ENCODE results near the gene SH3PXD2A. TPM values are rescaled to one million over a fixed set of nuclear protein-coding genes. Genes with fewer than 3 reads are reported as not detected.

SH3PXD2A gene
- total RNA-seq, 4 donors from 2014 or later: 26.5 to 56.9 (median 33.3) TPM

DNA sequence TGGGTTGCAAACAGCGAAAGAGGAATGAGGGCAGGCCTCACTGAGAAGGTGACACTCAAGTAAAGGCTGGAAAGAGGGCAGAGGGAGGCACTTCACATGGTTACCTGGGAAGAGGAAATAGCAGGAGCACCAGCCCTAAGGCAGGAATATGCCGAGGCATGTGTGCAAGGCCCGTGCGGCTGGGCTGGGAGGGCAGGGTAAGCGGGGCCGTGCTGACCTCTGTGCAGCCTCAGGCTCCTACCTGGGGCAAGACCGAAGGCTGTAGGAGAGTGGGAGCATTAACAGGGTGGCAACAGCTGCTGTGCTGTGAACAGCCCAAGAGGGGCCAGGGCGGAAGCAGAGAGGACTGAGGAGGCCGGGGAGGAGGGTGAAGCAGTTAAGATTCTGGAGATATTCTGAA, 24.0 kb upstream of the SH3PXD2A start:
- H3K27ac ChIP-seq: no peak overlapping the region
- in situ Hi-C loops (cut with MboI; ENCODE audit: low pct_ligation_motif_present in 1 of 4, low pct_unique_long_range_greater_than_20kb in 1 of 4, low sequenced_read_pairs in 3 of 4): loop anchor here in 2 of 4 donors (25.0 kb wide), 2 partner anchors 208 to 333 kb away; partner anchors contain the start of gene COL17A1 (in 1 of the 2)
- H3K36me3 ChIP-seq: peaks cover 0 to 32% (median 6%) of the 10 kb centered on the region in 4 donors

DNA sequence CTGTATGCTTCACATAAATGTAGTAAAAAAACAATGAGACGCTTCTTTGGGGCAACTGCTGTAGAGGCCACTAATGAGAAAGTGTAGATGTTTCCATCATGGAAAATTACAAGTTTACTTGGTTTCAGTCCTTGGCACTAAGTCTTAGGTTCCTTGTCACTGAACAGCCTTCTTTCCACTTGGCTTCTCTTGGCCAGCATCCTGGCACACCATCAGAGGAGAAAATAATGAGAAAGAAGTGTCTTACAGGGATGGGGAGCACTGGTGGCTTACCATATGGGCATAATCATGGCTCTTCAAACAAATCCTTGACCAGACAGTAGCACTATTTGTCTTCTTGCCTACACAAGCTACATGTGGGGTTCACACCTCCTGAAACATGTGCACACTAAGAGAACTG, 22.5 kb upstream of the SH3PXD2A start:
- no peak for TF ChIP-seq EP300 (IDR thresholded peaks at IDR 0.05; ENCODE audit: low read depth)
- TF ChIP-seq, protein P1, sequence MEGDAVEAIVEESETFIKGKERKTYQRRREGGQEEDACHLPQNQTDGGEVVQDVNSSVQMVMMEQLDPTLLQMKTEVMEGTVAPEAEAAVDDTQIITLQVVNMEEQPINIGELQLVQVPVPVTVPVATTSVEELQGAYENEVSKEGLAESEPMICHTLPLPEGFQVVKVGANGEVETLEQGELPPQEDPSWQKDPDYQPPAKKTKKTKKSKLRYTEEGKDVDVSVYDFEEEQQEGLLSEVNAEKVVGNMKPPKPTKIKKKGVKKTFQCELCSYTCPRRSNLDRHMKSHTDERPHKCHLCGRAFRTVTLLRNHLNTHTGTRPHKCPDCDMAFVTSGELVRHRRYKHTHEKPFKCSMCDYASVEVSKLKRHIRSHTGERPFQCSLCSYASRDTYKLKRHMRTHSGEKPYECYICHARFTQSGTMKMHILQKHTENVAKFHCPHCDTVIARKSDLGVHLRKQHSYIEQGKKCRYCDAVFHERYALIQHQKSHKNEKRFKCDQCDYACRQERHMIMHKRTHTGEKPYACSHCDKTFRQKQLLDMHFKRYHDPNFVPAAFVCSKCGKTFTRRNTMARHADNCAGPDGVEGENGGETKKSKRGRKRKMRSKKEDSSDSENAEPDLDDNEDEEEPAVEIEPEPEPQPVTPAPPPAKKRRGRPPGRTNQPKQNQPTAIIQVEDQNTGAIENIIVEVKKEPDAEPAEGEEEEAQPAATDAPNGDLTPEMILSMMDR (IDR thresholded peaks at IDR 0.05): no peak
- Histone ChIP-seq H3K27me3 (no peaks in the 10 kb centered on the region), H3K4me1 (no peaks in the 10 kb centered on the region), H3K27ac (no peak overlapping the region), H3K9me3 (no peaks in the 10 kb centered on the region), H3K36me3 (peaks cover 0 to 32% (median 6%) of the 10 kb centered on the region in 4 donors), H3K4me3 (no peak overlapping the region)
- in situ Hi-C loops (cut with MboI; ENCODE audit: low pct_ligation_motif_present in 1 of 4, low pct_unique_long_range_greater_than_20kb in 1 of 4, low sequenced_read_pairs in 3 of 4): loop anchor here in 2 of 4 donors (25.0 kb wide), 2 partner anchors 209 to 334 kb away; partner anchors contain the start of gene COL17A1 (in 1 of the 2)
- 88 to 100% methylated on average over 1 of the region's 1 CpG for WGBS, 2 donors (ENCODE audit: low coverage in 1 of 2)
- intact Hi-C loops (cut with DNase I; ENCODE audit: low total_unique reads): no loop called here
- DNase-seq: no peak

More for the DNA sequence above, 24.0 kb upstream of the SH3PXD2A start:
- Histone ChIP-seq H3K4me3 (no peak overlapping the region), H3K27me3 (no peaks in the 10 kb centered on the region), H3K4me1 (peaks cover 0 to under 1% (median 0%) of the 10 kb centered on the region in 4 donors), H3K9me3 (no peaks in the 10 kb centered on the region)
- WGBS, 2 donors (ENCODE audit: low coverage in 1 of 2): 88 to 89% methylated on average over 4 to 9 of the region's 9 CpGs
- intact Hi-C loops (cut with DNase I; ENCODE audit: low total_unique reads): no loop called here
- TF ChIP-seq POLR2A (IDR thresholded peaks at IDR 0.05) (no peak), POLR2AphosphoS5 (IDR thresholded peaks at IDR 0.05) (no peak)
- TF ChIP-seq, protein P1 (IDR thresholded peaks at IDR 0.05): no peak
- no peak for DNase-seq

DNA sequence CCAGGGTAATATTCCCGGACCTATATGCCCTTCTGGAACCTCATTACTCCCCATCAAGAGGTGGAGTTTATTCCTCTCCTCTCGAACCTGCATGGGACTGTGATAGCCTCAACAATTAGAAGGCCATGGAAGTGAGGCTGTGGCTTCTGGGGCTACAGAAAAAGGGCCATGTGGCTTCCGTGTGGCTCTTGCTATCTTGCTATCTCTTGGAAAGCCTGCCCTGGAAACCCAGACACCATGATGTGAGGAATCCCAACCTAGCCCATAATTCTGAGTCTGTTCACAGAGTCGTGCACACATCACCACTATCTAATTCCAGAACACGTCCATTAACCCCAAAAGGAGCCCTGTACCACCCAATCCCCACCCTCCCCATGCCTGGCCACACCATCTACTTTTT, 20.8 kb upstream of the SH3PXD2A start:
- WGBS, 2 donors (ENCODE audit: low coverage in 1 of 2): 84 to 100% methylated on average over 2 to 5 of the region's 5 CpGs
- Histone ChIP-seq H3K4me1 (no peaks in the 10 kb centered on the region), H3K9me3 (no peaks in the 10 kb centered on the region), H3K4me3 (no peak overlapping the region), H3K27ac (no peak overlapping the region), H3K27me3 (no peaks in the 10 kb centered on the region), H3K36me3 (peaks cover 0 to 16% (median 3%) of the 10 kb centered on the region in 4 donors)
- no peak for DNase-seq
- TF ChIP-seq POLR2A (IDR thresholded peaks at IDR 0.05): no peak
- no peak for TF ChIP-seq POLR2AphosphoS5 (IDR thresholded peaks at IDR 0.05)
- TF ChIP-seq, protein P1 (IDR thresholded peaks at IDR 0.05): no peak
- TF ChIP-seq EP300 (IDR thresholded peaks at IDR 0.05; ENCODE audit: low read depth): no peak
- intact Hi-C loops (cut with DNase I; ENCODE audit: low total_unique reads) (no loop called here), in situ Hi-C loops (cut with MboI; ENCODE audit: low pct_ligation_motif_present in 1 of 4, low pct_unique_long_range_greater_than_20kb in 1 of 4, low sequenced_read_pairs in 3 of 4) (loop anchor here in 2 of 4 donors (25.0 kb wide), 2 partner anchors 211 to 336 kb away; partner anchors contain the start of gene COL17A1 (in 1 of the 2))

DNA sequence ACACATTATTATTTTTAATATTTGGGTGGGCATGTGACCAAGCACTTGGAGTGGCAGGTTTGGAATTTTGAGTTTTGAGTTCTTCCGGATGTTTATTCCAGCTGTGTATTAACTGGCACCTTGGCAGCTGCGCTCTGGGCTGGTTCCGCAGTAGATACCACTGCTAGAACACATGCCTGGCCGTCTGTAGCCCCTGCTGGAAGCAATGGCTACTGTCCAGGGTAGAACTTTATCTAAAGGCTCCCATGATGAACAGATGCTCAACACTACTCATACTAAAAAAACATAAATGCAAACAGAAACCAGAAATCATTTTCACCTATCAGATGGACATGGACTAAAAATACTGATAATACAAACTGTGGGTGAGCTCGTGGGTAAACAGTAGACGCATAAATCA, 19.4 kb upstream of the SH3PXD2A start:
- 86 to 88% methylated on average over 6 of the region's 6 CpGs for WGBS, 2 donors (ENCODE audit: low coverage in 1 of 2)
- H3K36me3 ChIP-seq: peaks cover 0 to 15% (median under 1%) of the 10 kb centered on the region in 4 donors
- in situ Hi-C loops (cut with MboI; ENCODE audit: low pct_ligation_motif_present in 1 of 4, low pct_unique_long_range_greater_than_20kb in 1 of 4, low sequenced_read_pairs in 3 of 4): loop anchor here in 2 of 4 donors (25.0 kb wide), 4 partner anchors 213 to 338 kb away; partner anchors contain the start of gene COL17A1 (in 1 of the 2)
- no peak for DNase-seq
- no peaks in the 10 kb centered on the region for H3K9me3 ChIP-seq
- intact Hi-C loops (cut with DNase I; ENCODE audit: low total_unique reads): no loop called here
- H3K4me1 ChIP-seq: no peaks in the 10 kb centered on the region
- H3K27ac ChIP-seq: no peak overlapping the region
- no peak overlapping the region for H3K4me3 ChIP-seq
- no peaks in the 10 kb centered on the region for H3K27me3 ChIP-seq
- TF ChIP-seq EP300 (IDR thresholded peaks at IDR 0.05; ENCODE audit: low read depth): no peak
- TF ChIP-seq, protein P1 (IDR thresholded peaks at IDR 0.05): no peak
- no peak for TF ChIP-seq POLR2AphosphoS5 (IDR thresholded peaks at IDR 0.05)
- no peak for TF ChIP-seq POLR2A (IDR thresholded peaks at IDR 0.05)
